ENCODE data around the gene DIP2C. TPM values are rescaled to one million over a fixed set of nuclear protein-coding genes. Genes with fewer than 3 reads are reported as not detected.

DIP2C gene
- total RNA-seq, 1 donor from 2014 or later: 11.4 TPM

DNA sequence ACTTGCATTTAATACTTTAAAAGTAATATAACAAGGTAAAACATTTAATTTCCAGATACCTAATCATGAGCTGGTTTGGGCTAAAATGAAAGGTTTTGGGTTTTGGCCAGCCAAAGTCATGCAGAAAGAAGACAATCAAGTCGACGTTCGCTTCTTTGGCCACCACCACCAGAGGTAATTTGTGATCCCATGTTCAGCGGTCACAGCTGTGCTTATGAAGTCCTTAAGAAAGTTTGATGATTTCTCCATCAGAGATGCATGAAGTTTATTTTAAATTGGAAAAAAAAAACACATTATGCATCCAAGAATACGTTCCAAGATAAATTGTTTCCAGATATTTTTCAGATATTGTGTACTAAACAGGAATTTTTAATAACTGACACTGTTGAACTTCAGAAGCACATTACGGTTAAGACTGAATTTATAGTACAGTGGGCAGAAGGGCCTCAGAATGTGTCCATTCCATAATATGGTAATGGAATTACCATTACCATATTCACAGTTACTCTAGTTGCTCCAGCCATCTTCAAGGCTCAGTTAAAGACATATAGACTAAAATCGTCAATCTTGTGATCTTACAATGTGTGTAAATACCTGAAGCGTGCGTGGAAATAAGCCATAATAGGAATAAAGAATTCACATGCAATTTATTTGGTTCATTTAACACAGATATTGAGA lies 447.4 kb downstream of the DIP2C start:
- no peak for TF ChIP-seq CTCF (conservative IDR thresholded peaks at IDR 0.05; ENCODE audit: low read depth, low read length)
- no peak for DNase-seq (ENCODE audit: low read depth)
- no peak overlapping the region for H3K4me3 ChIP-seq (ENCODE audit: low read depth, low read length)

DNA sequence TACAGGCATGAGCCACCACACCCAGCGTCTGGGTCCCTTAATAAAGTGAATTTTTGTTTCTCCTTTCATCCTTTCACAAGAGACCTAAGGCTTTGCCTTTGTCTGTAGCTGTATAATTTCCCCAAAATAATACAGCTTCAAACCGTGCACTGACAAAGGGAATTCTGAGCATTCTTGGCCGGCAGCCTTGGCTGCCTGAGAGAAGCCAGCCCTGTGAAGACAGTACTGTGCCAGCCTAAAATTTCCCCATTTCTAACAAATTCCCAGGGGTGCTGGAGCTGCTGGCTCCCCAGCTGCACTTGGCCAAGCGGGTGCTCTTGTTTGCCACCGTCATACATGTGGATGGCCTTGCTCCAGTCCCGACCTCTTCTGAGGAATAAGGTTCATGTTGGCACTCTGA lies 448.0 kb downstream of the DIP2C start:
- TF ChIP-seq CTCF (conservative IDR thresholded peaks at IDR 0.05; ENCODE audit: low read depth, low read length): no peak
- H3K4me3 ChIP-seq (ENCODE audit: low read depth, low read length): no peak overlapping the region
- no peak for DNase-seq (ENCODE audit: low read depth)

GRCh38 chr10:239109-239508 lies 450.4 kb downstream of the DIP2C start:
- TF ChIP-seq CTCF (conservative IDR thresholded peaks at IDR 0.05; ENCODE audit: low read depth, low read length): no peak
- H3K4me3 ChIP-seq (ENCODE audit: low read depth, low read length): no peak overlapping the region
- DNase-seq (ENCODE audit: low read depth): no peak

DNA sequence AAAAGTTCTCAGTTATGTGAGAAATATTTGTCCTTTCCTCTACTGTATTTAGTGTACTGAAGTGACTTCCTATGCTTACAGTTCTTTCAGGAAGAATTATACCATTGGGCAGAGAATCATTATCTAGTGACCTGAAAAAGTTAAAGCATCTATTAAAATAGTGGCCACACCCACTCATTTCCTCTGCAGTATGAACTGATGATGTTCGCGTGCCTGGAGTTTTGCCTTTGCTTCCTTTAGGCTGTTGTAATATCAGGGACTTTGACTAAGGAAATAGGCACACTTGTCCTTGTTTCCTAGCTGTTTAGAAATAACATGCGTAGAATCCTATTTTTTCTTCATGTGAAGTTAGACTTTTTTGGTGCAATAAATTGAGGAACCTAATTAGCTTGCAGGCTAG lies 453.6 kb downstream of the DIP2C start:
- TF ChIP-seq CTCF (conservative IDR thresholded peaks at IDR 0.05; ENCODE audit: low read depth, low read length): no peak
- no peak for DNase-seq (ENCODE audit: low read depth)

GRCh38 chr10:234708-235406 lies 454.6 kb downstream of the DIP2C start:
- no peak overlapping the region for H3K4me3 ChIP-seq (ENCODE audit: low read depth, low read length)
- DNase-seq (ENCODE audit: low read depth): peak; percentile 2
- peak; percentile 11 for TF ChIP-seq CTCF (conservative IDR thresholded peaks at IDR 0.05; ENCODE audit: low read depth, low read length)

More for the DNA sequence above, 453.6 kb downstream of the DIP2C start:
- no peak overlapping the region for H3K4me3 ChIP-seq (ENCODE audit: low read depth, low read length)

GRCh38 chr10:232878-233277 lies 456.6 kb downstream of the DIP2C start:
- no peak overlapping the region for H3K4me3 ChIP-seq (ENCODE audit: low read depth, low read length)
- TF ChIP-seq CTCF (conservative IDR thresholded peaks at IDR 0.05; ENCODE audit: low read depth, low read length): no peak
- DNase-seq (ENCODE audit: low read depth): no peak

DNA sequence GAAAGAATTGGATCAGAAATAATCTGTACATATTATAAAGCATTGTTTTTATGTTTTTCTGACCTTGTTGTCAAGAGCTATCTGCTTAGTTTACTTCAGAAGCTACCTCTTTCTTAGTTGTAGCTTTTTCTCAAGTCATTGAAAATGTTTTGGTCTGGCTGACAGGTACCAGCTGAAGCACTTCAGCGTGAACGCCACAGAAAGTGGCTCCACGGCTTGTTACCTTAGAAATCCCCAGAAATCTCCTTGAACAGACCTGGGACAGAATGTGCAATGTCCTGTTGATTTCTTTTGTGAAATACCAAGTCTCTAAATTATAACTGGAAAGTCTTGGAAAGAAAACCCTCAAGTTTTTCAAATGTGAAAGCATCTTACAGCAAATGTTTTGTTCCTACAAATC lies 457.4 kb downstream of the DIP2C start:
- no peak for TF ChIP-seq CTCF (conservative IDR thresholded peaks at IDR 0.05; ENCODE audit: low read depth, low read length)
- no peak for DNase-seq (ENCODE audit: low read depth)
- no peak overlapping the region for H3K4me3 ChIP-seq (ENCODE audit: low read depth, low read length)
